WI38 (cell line): ENCODE results near the gene ZKSCAN1.

Experiments
- H3K4me3 ChIP-seq: 2 replicates; pipeline ENCODE4 v1.5.1; 2011; ENCODE audit warnings: low read depth, mild to moderate bottlenecking, control low read depth, low read length
- CTCF ChIP-seq: IDR thresholded peaks from 2 replicates; pipeline ENCODE4 v1.5.1; 2012; ENCODE audit warnings: low read depth, mild to moderate bottlenecking, control low read depth, low read length

ZKSCAN1 gene

GRCh38 chr7:100029596-100029995, 14.2 kb downstream of the ZKSCAN1 start:
- TF ChIP-seq CTCF: no peak
- H3K4me3 ChIP-seq: no peak overlapping the region

GRCh38 chr7:100033526-100033925, 18.1 kb downstream of the ZKSCAN1 start:
- no peak overlapping the region for H3K4me3 ChIP-seq
- TF ChIP-seq CTCF: no peak

GRCh38 chr7:100034871-100035510, 19.6 kb downstream of the ZKSCAN1 start:
- H3K4me3 ChIP-seq: no peak overlapping the region
- no peak for TF ChIP-seq CTCF

- TF ChIP-seq CTCF: no peak
- H3K4me3 ChIP-seq: no peak overlapping the region
Measured at GRCh38 chr7:100035876-100036275, 20.5 kb downstream of the ZKSCAN1 start.

- no peak overlapping the region for H3K4me3 ChIP-seq
- no peak for TF ChIP-seq CTCF
Measured at GRCh38 chr7:100038326-100038725, 22.9 kb downstream of the ZKSCAN1 start.

- TF ChIP-seq CTCF: no peak
- no peak overlapping the region for H3K4me3 ChIP-seq
Measured at GRCh38 chr7:100040575-100040974, 25.2 kb downstream of the ZKSCAN1 start.

- no peak for TF ChIP-seq CTCF
- H3K4me3 ChIP-seq: no peak overlapping the region
Measured at GRCh38 chr7:100044718-100045117, 29.3 kb downstream of the ZKSCAN1 start.
